Measurements from ENCODE around the gene CHMP4A.

The CHMP4A gene

GRCh38 chr14:24212924-24213865 is at the start of gene CHMP4A:
TSS of gene CHMP4A (minus strand) at chr14:24213488. CDS start at chr14:24213439, 49 bp downstream.
- DNase-seq (ENCODE audit: low read depth) = peak; percentile 96

GRCh38 chr14:24261969-24262327 is 48.7 kb upstream of the CHMP4A start:
- DNase-seq (ENCODE audit: low read depth) = no peak

GRCh38 chr14:24261256-24261968 is 48.1 kb upstream of the CHMP4A start:
- no peak for DNase-seq (ENCODE audit: low read depth)

GRCh38 chr14:24260780-24261157 is 47.5 kb upstream of the CHMP4A start:
- DNase-seq (ENCODE audit: low read depth) = no peak

GRCh38 chr14:24260026-24260779 is 46.9 kb upstream of the CHMP4A start:
- DNase-seq (ENCODE audit: low read depth) = no peak

GRCh38 chr14:24259282-24260025 is 46.2 kb upstream of the CHMP4A start:
- peak; percentile 77 for DNase-seq (ENCODE audit: low read depth)

GRCh38 chr14:24258548-24259265 is 45.4 kb upstream of the CHMP4A start:
- DNase-seq (ENCODE audit: low read depth) = no peak

GRCh38 chr14:24258119-24258518 is 44.8 kb upstream of the CHMP4A start:
- DNase-seq (ENCODE audit: low read depth) = no peak

GRCh38 chr14:24256960-24257359 is 43.7 kb upstream of the CHMP4A start:
- DNase-seq (ENCODE audit: low read depth) = no peak

GRCh38 chr14:24255931-24256711 is 42.8 kb upstream of the CHMP4A start:
- no peak for DNase-seq (ENCODE audit: low read depth)

- no peak for DNase-seq (ENCODE audit: low read depth)
These were observed 42.1 kb upstream of the CHMP4A start for GRCh38 chr14:24255438-24255837.

GRCh38 chr14:24254630-24255392 is 41.5 kb upstream of the CHMP4A start:
- DNase-seq (ENCODE audit: low read depth) = no peak

GRCh38 chr14:24253936-24254335 is 40.6 kb upstream of the CHMP4A start:
- DNase-seq (ENCODE audit: low read depth) = no peak

- DNase-seq (ENCODE audit: low read depth) = no peak
These were observed 39.2 kb upstream of the CHMP4A start for GRCh38 chr14:24252289-24253124.

GRCh38 chr14:24251880-24252288 is 38.6 kb upstream of the CHMP4A start:
- DNase-seq (ENCODE audit: low read depth) = no peak

- no peak for DNase-seq (ENCODE audit: low read depth)
These were observed 37.1 kb upstream of the CHMP4A start for GRCh38 chr14:24250354-24250753.

- DNase-seq (ENCODE audit: low read depth) = no peak
These were observed 36.1 kb upstream of the CHMP4A start for GRCh38 chr14:24249230-24250021.

- no peak for DNase-seq (ENCODE audit: low read depth)
These were observed 34.1 kb upstream of the CHMP4A start for GRCh38 chr14:24247422-24247821.
